GM19240 (cell line): ENCODE data around the gene TMEM19.
"Not testable (repeated sequence)": the region's sequence is repeated elsewhere in the genome, so short reads cannot be mapped to it uniquely, and the experiment has no call there.

Source experiments
- DNase-seq: peaks from one replicate; pipeline ENCODE4 v3.0.0; 2011; ENCODE audit warnings: low spot score; ENCODE audit not compliant: insufficient read length

Gene TMEM19

DNA sequence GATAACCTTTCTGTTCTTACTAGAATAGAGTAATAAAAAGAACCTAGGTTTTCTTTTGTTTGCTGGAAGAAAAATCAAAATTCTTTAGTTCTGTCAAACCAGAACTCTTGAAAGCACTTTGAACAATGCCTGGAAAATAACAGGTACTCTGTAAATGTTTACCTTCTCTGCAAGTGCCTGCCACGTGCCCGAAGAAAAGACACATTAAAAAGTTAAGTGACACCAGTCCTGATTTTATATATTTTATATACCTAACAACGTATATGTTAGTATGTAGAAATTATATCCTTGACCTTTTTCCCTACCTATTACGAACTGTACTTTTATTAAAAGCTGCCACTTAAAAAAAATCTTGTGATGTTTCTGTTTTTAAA is 20.8 kb upstream of the TMEM19 start:
- no peak for DNase-seq

DNA sequence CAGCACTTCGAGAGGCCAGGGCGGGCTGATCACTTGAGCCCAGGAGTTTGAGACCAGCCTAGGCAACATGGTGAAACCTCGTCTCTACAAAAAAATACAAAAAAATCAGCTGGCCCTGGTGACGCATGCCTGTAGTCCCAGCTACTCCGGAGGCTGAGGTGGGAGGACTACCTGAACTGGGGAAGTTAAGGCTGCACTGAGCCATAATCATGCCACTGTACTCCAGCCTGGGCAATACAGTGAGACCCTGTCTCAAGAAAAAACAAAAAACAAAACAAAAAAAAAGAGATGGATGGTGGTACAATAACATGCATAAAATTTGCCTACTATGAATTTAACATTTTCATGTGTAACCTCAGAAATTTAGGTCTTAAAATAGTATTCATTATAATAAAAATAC is 19.6 kb upstream of the TMEM19 start:
- no peak for DNase-seq

DNA sequence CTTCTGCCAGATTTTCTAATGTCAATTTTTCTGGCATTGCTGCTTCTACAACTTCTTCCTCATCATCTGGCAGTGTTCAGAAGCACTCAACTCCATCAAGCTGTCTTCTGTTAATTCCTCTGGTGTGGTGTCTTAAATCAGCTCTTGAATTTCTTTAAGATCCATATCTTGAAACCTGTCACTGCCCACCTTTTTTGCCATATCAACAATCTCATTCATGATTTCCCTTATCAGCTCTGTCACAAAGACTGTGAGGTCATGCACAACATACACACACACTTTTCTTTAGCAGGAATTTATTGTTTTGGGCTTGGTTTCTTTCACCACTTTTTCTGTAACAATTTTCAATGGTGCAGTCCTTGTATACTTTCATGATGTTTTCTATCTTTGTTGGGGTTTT is 14.6 kb upstream of the TMEM19 start:
- no peak for DNase-seq

DNA sequence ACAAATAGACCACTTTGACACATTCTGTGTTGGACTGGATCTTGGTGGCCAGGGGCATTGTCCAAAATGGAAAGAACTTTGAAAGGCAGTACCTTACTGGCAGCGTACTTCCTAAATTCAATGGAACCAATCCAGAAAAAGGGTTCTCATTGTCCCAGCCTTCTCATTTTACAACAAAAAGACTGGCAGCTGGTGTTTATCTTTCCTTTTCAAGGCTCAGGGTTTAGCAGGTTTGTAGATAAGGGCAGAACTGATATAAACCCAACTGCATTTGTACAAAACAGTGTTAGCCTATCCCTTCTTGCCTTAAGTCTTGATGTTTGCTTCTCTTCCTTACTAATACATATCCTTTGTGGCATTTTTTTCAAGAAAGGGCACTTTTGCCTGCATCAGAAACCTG is 14.1 kb upstream of the TMEM19 start:
- DNase-seq, result no peak

DNA sequence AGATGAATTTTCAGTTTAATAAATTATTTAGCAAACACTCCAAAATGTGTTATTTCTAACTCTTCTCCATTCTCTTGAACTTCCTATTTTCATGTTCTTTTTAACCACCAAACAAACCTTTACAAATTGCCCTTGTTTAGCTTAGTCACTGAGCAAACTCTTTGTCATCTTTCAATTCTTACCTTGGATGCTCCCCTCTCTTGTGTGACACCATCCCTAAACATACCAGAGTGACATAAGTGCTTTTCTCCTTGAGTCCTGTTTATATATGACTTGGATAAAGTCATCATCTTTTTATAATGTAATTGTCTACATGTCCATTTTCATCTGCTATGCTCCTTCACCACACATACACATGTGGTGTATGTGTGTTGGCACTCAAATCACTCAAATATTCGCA is 3.4 kb upstream of the TMEM19 start:
- no peak for DNase-seq

DNA sequence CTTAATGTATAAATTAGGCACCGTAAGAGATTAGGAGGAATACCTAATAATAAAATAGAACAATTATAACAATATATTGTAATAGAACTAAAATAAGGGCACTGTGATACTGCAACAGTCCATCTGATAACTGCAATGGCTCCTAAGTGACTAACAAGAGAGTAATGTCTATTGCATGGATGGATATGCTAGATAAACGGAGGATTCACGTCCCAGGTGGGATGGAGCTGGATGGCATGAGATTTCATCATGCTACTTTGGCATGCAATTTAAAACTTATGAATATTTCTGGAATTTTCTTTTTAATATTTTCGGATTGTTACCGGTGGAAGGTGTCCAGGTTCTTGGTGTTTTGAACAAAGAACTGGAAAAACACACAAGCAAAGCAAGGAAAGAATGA is 2.2 kb upstream of the TMEM19 start:
- no peak for DNase-seq

DNA sequence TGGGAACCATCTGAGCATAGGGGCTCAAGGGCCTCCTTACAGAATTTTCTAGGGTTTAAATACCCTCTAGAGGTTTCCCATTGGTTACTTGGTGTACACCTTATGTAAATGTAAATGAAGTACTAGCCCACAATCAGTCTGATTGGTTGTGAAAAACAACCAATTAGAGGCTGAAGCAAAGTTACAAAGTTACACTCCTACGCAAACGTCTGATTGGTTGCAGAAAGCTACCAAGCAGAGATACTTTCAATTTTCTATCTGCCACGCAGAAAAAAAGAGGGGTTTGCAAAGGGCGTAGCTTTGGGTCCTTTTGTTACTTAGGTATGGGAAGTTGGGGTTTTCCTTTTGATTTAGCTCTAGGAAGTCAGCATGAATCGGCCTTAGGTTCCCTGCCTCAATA is 1.8 kb upstream of the TMEM19 start:
- DNase-seq, result no peak

DNA sequence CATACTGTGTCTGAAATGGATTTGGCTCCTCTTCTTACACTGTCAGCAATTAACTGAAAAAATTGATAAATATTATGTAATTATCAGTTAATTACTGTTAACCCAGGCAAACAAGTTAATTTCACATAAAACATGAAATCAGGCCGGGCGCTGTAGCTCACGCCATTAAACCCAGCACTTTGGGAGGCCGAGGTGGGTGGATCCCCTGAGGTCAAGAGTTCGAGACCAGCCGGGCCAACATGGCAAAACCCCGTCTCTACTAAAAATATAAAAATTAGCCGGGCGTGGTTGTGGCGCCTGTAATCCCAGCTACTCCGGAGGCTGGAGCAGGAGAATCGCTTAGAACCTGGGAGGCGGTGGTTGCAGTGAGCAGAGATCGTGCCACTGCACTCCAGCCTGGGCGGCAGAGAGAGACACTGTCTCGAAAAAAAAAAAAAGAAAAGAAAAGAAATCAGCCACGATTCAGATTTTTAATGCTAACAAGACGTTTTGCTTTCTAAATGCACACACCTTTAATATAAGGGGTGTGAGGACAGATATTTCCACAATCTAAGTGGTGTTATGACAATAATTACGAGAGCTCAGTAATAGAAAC is 473 bp upstream of the TMEM19 start:
- no peak for DNase-seq

DNA sequence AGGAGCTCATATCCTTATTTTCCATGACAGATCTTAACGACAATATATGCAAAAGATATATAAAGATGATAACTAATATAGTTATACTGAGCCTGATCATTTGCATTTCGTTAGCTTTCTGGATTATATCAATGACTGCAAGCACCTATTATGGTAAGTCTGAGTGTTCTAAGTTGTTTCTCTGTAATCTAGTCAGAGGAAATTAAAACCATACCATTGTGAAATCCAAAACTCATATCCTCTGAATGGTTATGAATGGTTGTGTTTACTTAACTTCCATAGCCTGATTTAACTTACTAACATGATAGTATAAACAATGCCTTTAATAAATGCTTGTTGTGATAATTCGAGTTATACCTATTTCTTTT is 760 bp downstream of the TMEM19 start:
- DNase-seq, result no peak

DNA sequence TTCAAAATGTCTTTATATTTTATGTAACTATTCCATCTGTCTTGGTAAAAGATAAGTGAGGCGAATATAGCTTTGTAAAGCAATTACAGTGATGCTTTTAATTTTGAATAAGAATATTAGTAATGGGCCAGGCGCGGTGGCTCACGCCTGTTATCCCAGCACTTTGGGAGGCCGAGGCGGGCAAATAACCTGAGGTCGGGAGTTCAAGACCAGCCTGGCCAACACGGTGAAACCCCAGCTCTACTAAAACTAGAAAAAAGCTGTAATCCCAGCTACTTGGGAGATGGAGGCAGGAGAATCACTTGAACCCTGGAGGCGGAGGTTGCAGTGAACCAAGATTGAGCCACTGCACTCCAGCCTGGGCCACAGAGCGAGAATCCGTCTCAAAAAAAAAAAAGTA is 1.3 kb downstream of the TMEM19 start:
- not testable (repeated sequence) for DNase-seq

DNA sequence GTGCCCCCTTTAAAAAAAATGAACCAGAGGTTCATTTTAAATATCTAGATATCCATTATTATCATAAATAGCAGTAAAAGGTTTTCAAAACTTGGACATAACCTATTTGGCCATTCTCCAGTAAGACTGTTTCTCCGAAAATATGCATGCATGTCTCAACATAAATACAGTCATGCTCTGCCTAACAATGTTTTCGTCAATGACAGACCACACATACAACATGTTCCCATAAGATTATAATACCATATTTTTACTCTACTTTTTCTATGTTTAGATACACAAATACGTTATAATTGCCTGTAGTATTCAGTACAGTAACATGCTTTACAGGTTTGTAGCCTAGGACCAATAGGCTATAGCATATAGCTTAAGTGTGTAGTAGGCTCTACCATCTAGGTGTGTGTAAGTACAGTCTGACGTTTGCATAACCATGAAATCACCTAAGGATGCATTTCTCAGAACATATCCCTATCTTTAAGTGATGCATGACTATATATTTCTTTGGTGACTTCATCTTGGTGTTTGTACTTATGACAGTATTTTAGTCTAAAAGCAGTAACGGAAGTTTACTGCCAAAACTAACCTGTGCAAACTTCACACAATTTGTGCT is 3.2 kb downstream of the TMEM19 start:
- DNase-seq, result no peak

DNA sequence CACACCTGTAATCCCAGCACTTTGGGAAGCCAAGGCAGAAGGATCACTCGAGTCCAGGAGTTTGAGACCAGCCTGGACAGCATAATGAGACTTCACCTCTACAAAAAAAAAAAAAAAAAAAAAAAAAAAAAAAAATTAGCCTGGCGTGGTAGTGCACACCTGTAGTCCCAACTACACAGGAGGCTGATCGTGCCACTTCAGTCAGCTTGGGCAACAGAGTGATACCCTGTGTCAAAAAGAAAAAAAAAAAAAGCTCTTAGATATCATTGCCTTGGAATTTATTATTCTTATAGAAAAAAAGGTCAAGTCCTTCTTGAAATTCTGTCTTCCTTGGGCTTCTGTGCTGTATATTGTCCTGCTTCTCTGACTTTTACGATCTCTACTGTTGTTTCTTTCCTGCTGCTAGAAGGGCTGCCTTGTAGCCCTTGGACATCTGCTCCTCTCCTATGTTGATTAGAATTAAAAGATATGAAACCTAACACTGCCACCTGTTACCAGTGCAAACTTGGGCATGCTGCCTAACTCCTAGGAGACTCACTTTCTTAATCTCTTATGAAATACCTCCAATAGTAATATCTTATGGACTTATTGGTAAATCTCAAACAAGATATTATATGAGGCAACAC is 5.7 kb downstream of the TMEM19 start:
- DNase-seq, result no peak

DNA sequence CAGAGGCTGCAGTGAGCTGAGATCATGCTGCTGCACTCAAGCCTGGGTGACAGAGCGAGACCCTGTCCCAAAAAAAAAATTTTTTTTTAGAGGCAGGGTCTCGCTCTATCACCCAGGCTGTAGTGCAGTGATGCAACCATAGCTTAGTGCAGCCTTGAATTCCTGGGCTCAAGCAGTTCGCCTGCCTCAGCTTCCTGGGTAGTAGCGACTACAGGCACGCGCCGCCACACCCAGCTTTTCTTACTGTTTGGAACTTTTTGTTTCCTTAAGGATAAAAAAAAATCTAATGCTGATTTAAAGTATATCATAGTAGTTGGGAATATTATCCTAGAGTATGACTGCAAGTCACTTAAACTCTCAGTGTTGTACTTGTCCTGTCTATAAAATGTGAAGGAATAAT is 7.2 kb downstream of the TMEM19 start:
- no peak for DNase-seq

DNA sequence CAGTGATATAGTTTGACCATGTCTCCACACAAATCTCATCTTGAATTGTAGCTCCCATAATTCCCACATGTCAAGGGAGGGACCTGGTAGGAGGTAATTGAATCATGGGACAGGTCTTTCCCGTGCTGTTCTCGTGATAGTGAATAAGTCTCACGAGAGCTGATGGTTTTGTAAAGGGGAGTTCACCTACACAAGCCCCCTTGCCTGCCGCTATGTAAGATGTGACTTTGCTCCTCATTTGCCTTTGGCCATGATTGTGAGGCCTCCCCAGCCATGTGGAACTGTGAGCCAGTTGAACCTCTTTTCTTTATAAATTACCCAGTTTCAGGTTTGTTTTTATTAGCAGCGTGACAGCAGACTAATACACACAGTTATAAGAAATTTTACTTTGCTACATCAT is 7.8 kb downstream of the TMEM19 start:
- DNase-seq, result not testable (repeated sequence)

DNA sequence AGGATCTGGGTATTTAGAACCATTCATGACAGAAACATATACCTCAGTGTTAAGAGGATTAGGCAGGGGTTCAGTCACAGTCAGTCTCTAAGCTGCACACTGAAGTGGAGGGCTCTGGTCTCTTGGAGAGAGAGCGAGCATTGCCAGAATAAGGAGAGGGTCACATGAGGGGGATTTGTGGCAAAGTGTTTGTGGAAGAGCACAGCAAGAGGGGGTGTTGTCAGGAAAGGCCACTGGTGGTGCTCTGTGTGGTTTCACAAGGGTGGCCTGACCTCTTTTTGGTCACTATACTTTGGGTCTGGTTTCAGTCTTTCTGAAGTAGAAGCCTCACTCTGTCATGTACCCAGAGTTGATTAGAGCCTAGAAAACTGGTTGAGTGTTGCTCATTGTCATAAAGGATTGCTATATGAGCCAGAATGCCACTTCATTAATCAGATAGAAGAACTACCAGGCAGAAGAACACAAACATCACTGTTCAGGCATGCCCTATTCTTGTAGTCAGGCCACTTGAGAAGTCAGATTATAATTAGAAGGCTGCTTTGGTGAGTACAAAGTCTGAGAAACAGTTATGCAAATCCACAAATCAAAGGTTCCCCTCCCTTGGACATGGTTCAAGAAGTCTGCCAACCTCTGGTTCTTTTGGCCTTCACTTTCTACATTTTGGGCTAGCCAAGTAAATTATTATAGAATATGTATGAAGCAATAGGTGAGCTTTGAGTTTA is 8.4 kb downstream of the TMEM19 start:
- DNase-seq, result no peak

DNA sequence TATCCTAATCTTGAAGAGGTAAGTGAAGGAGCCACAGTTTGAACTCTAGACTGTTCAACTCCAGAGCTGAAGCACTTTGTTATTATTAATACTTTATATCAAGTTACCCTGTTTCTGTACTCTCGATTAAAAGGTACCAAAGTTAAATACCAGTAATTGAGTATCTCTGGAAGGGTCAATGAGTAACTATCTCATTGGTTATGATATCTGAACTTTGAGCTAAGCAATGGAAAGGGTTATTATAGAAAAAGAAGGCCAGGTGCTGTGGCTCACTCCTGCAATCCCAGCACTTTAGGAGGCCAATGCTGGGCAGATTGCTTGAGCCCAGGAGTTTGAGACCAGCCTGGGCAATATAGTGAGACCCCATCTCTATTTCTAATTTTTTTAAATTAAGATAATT is 9.9 kb downstream of the TMEM19 start:
- no peak for DNase-seq

DNA sequence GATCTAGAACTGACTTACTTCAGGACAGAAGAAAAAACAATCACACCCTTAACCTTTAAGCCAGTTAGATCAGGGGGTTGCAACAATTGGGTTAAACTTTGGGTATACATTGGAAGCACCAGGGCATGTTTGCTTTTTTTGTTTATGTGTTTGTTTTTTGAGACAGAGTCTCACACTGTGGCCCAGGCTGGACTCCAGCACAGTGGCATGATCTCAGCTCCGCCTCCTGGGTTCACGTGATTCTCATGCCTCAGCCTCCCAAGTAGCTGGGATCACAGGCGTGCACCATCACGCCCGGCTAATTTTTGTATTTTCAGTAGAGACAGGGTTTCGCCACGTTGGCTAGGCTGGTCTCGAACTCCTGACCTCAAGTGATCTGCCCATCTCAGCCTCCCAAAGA is 16.3 kb downstream of the TMEM19 start:
- not testable (repeated sequence) for DNase-seq

DNA sequence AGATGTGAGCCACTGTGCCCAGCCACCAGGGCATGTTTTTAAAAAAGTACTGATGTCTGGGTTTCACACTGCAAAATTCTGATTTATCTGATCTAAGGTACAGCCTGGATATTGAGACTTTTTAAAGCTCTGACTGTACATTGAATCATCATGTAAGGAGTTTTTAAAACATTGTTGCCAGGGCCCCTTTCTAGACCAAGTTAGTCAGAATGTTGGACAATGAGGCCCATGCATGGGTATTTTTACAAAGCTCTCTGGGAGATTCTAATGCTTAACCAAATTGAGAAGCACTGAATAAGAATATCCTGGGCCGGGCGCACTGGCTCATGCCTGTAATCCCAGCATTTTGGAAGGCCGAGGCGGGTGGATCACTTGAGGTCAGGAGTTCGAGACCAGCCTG is 16.7 kb downstream of the TMEM19 start:
- no peak for DNase-seq

DNA sequence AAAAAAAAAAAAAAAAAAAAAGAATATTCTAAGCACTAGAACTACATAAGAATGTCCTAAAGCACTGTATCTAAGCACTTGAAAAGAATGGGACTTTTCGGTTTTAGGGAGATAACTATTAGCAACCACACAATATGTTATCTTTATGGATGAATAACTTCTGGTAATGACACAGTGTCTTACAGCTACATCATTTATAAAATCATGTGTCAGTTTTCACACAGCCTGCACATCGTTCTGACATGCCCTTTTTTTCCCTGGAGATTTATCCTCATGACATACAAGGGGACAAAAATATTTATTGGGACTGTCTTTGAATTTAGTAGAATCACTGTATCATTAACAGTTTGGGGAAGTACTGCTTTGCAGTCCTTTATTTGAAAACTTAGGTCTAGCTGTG is 17.3 kb downstream of the TMEM19 start:
- DNase-seq, result no peak

DNA sequence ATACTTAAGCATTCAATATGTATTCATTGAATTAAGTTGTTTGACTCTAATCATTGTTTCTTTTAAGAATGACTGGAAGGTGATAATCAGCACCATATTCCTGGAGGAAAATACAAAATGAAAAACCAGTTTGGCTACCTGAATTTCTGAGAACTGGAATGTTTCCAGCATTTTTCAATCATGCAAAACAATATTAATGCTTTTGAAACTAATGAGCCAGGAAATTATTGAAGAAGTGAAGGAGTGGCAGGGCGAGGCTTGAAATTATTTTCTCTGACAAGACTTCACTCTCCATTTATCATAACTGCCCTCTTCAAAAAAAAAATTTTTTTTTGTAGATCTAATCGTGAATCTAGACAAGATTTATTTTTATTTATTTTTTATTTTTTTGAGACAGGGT is 19.0 kb downstream of the TMEM19 start:
- no peak for DNase-seq

DNA sequence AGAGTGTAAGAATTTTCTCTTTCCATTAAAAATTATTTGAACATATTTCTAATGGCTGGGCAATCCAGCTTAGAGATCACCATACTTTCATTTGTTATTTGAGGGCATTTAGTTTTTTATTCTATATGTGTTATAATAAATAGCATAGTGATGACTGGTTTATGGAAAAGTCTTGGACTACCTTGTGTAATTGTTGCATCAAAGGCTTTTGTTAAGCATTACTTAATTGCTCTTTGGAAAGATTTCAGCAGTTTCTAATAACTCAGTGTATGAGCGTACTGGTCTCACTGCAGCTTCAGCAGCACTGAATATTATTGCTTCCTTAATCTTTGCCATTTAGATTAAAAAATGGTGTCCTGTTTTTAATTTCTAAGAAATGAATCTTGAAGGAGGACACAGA is 22.8 kb downstream of the TMEM19 start:
- no peak for DNase-seq

DNA sequence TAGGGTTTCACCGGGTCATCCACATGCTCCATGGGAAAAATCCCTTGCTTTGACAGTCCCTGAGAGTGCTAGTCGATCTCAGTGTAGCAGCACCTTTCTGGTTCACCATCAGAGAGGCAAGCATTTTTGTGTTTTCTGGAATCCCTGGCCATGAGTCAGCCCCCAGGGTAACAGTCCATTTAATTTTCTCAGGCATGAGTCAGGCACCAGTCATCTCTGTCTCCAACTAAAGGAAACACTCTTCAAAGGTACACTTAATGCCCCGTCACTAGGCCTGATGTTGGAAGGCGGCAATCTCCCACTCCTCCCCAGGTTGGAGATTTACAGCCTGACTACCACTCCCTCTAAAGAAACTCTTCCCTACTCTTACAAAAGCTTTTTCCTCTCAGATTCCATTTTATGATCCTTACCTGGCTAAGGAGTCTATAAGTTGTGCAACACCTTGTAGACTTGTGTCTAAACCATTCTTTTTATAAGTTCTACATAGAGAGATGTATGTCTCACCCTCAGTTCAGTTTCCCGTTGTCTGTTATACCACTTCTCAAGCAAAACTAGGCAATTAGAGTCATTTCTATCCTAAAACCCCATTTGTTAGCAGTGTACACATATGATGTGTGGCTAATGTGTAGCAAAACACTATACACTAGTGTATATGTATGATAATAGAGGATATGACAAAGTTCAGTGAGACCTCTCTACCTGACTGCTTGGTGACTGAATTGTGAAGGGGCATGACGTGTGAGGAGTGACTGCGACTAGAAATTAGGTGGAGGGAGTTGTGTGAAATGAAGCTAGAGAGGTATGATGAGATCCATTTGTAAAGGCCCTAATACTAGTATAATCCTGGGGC is 24.6 kb downstream of the TMEM19 start:
- DNase-seq, result no peak
